Cortex of kidney (tissue), 1 donor: ENCODE data around the gene CPXM2.
"Not testable (repeated sequence)": the region's sequence is repeated elsewhere in the genome, so short reads cannot be mapped to it uniquely, and the experiment has no call there.

Experiments used
- DNase-seq: peaks from one replicate; lab custom pipeline; 2025; lab: John Stamatoyannopoulos, UW

The CPXM2 gene

DNA sequence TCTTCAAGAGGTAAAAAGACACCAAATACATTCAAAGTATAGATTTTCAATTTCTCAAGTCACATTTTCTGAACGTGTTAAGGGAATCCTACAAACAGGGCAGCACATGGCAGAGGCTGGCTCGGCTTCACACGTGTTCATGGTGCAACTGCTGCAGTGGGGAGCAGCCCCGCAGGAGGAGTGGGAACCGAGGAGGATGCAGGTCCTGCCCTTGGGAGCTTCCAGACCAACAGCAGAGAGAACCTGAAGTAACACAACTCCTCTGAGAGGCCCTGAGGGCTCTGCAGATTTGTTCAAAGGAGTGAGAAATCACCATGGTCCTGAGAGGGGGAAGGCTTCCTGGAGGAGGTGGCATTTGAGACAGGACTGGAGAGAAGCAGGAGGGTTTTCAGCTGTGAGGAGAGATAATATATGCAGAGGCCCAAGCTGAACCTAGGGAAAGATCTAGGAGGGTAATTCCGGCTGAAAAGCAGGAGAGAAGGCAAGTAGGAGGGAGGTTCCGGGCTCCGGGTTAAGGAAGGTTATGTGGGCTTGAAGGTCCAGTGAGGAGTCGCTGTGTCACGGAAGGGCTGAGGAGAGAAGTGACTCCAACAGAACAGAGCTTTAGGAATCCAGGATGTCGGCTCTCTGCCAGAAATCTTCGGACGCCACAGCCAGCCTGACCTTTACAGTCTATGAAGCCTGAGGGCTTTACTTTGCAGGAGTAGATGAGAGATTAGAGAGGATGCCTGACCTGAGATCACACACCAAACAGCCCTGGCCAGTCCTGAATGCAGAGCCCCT is 148.0 kb downstream of the CPXM2 start:
- DNase-seq, result no peak

DNA sequence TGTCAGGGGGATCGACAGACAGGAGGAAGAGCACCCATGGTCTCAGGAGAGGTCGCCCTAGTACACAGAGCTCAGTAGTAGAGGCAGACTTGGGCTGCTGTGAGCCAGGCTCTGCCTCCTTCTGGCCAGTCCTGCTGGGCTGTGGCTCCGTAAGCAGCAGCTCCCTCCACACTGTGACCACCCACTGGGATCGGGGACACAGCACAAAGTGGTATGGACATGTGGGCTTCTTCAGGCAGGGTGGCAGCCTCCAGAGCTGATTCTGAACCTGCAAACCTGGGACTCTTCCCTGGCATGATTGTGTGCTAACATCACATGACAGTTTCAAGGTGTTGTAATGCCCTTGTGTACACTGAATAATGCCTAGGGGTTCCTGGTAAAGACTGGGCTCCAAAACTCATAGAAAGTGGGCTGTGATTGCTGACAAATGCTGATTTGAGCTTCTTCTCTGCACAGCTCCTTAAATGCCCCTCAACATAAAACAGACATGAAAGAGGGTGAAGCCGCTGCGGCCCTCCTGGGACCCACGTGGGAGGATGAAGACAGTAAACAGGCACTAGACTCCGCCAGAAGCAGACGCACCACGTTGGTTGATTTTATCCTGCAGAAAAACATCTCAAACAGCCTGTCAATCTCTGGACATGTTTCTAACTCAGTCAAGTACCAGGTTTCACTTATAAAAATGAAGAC is 148.7 kb downstream of the CPXM2 start:
- DNase-seq, result no peak

DNA sequence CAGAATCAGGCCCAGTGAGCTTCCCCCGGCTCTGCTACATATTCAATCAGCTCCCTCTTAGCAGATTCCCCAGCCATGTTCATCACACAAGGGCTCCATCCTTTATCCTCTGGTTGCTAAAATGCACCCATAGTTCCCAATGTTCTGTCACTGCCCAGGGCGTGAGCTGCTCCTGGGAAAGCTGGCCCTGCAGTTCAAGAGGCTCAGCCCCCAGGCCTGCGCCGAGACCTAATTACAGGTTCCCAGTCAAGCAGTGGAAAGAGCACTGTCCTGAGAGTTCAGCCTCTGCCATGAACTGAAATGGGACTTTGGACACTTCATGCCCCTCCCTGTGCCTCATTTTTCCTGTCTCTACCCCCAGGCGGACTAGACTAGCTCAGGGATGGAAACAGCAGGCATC is 149.9 kb downstream of the CPXM2 start:
- DNase-seq, result no peak

DNA sequence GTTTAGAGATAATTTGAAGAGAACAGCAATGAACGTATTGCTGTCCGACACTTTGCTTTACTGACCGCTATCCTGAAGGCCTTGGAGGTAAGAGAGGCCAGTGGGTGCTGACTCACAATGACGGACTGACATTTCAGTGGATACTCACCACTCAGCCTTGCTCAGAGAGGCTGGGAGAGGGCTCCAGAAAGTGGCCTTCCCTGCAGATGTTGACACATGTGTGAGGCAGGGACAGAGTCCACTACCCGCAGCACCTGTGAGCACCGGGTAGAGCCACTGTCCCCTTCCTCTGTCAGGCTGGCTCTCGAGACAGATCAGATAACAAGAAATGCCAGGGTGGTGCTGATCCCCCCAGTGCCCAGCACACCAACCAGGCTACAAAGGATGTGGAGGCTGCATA is 150.5 kb downstream of the CPXM2 start:
- DNase-seq, result no peak

DNA sequence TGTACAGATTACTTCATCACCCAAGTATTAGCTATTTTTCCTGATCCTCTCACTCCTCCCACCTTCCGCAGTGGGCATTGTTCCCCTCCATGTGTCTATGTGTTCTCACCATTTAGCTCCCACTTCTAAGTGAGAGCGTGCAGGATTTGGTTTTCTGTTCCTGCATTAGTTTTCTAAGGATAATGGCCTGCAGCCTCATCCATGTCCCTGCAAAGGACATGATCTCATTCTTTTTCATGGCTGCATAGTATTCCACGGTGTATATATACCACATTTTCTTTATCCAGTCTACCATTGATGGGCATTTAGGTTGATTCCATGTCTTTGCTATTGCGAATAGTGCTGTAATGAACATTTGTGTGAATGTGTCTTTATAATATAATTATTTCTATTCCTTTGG is 154.7 kb downstream of the CPXM2 start:
- DNase-seq, result not testable (repeated sequence)

DNA sequence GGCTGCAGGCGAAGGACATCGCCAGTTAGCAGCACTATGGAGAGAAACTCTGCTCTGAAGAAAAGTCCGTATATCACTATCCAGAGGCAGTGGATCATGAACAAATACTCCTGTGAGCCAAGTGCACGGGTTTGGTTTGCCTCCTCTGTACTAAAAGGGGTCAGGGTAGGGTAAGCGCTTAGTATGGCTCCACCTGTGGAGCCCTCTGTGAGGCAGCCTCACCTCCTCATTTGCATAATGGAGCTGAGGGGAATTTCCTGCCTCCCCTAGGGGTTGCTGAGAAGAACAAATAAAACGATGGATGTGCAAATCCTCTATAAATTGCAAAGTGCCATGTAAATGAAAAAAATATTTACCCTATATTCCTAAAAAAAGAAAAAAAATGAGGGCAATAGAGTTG is 162.1 kb downstream of the CPXM2 start:
- DNase-seq, result no peak

DNA sequence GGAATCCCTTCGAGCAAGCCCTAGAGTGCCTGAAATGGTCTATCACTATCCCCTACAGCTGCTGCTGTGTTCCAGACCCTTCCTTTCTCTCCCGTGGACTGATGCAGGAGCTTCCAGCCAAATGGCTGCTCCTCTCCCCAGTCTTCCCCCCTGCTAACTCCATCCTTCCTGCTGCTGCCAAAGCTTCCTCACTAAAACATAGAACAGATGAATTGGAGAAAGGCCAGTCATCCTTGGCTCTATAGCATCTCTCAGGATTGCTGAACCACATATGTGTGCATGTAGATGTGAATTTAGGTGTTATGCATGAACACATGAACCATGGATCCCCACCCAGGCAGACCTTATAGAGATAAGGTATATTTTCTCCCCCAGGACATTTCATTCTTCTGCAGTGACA is 164.8 kb downstream of the CPXM2 start:
- no peak for DNase-seq

DNA sequence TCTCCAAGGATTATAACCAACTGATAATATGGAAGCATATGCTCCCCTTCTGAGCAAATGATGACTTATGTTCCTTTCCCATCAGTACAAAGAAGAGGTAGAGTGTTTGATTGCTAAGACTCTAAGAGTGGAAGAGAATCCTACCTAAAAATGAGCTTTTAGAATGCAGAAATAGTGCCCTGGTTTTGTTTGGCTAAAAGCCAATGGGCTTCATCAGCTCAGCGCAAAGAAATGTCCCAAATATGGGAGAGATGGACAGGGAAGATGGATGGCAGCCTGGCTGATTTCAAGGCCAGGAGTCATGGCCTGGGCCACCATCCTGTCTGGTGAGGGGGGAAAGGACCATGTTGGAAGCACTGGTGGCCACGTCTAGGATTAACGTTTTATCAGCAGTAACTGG is 165.2 kb downstream of the CPXM2 start:
- DNase-seq, result no peak

DNA sequence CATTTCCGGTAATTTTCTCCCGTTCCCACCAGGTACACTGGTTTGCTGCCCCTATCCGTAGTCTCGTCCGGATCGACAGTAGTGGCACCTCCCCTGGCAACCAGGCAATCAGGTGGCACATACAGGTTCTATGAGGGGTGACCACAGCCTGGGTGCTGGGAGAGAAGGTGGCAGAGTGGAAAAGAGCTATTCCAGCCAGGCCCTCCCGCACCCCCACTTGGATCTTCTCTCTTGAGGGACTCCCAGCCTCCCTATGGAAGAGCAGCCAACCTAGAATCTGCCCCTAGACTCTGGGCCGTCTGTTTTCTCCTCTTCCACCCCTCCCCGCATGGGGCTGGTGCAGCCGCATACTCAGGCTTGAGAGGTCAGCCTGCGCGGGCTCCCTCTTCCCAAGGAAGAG is 166.9 kb downstream of the CPXM2 start:
- no peak for DNase-seq

DNA sequence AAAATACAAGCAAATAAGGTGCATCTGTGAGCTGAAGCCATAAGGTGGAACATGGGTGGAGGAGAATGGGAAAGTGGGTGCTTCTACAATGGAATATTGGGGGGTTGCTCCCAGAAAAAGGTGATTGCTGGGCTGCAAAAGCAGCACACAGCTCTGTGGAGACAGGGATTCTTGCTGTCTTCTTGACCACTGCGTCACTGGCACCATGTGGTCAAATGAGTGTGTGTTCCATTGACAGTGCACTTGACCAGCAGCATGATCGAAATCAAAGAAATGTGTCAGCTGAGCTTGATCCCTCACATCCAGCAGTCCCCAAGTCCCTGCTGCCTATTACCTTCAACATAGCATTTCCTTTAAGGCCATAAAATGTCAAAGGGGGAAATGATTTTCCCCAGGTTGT is 169.3 kb downstream of the CPXM2 start:
- DNase-seq, result no peak

DNA sequence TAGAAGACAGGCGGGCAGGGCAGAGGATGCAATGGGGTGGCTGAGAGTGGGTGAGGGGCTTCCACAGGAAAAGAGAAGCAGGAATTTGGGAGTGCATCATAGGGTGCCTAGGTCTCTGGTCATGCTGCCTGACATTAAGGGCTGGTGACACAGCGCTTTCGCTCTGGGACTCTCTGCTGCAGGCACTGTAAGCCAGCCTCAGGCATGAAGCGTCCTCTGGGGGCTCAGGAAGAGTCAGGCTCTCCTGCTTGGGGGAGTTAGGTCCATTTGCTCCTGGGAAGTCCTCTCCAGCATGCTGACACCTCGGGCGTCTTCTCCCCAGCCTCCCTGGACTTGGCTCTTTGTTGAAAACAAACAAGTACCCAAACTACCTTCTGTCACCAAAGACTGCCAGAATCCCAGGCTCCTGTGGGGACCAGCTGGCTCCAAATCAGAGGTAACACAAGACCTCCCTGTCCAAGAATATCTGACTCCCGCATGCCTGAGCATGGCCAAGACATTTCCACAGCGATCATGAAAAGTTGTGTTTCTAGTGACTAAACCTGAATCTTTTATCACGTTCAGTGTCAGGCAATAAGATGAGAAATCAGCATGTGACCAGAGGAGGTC is 170.1 kb downstream of the CPXM2 start:
- no peak for DNase-seq

DNA sequence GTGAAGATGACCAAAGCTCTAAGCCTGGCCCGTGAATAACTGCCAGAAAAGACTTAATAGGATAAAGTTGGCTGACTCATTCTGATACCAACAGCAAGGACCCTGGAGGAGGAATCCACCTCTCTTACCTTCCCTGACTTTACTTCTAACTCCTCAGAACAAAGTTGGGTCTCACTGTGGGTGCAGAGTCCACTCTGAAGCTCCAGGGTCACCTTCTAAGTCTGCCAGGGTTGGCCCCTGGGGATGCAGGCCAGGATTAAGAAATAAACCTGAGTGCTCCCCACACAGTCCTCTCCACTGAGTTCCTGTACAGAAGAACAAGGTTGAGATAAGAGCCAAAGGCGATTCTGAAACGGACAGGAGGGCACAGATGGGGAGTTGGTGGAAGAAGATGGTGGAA is 171.1 kb downstream of the CPXM2 start:
- DNase-seq, result no peak

DNA sequence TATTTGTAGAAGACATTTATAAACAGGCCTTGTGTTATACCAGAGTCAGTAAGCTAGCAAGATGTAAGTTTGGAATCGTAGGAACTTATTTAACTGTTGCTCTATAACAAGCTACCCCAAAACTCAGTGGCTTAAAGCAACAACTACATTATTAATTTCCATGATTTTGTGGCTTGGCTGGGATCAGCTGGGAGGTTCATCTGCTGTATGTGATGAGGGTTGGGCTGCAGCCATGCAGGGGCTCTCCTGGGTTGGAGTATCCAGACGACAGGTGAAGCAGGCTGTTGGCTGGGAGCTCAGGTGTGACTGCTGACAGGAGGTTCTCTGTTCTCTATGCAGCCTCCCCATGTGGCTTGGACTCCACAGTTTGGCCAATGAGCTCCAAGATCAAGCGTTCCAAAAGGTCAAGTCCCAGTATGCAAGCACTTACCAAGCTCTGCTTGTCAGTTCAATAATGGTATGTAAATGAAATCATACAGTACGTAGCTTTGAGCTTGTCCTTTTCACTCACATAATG is 173.0 kb downstream of the CPXM2 start:
- no peak for DNase-seq

DNA sequence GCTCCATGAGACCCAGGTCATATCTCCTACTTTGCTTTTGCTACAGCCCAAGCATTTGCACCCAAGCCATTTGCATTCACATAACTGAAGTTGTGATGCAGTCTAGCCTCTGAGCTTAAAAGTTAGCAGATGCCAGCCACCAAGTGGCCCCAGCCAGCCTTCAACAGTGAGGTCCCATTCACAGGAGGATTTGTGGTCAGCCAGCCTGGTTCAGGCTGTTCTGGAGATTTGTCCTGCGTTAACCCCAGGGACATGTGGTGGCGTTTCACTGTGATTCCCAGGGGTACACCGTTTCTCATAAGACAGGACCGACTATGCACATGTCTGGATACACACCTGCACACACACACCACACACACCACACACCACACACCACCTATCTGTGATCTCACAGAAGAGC is 174.3 kb downstream of the CPXM2 start:
- no peak for DNase-seq

DNA sequence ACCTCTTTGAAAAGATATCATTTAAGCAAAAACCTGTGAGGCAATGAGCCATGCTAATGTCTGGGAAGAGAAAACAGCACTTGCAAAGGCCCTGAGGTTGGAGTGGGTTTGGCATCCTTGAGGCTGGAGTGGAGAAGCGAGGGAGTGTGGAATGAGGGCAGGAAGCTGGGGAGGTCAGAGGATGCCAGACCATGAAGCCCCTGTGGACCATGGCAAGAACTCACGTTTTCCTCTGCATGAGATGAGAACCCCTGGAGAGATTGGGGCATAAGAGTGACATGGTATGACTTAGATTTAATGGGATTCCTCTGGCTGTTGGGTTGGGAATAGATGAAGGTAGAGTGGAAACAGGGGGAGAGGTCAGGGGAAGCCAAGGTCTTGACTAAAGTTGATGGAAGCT is 176.1 kb downstream of the CPXM2 start:
- DNase-seq, result no peak

DNA sequence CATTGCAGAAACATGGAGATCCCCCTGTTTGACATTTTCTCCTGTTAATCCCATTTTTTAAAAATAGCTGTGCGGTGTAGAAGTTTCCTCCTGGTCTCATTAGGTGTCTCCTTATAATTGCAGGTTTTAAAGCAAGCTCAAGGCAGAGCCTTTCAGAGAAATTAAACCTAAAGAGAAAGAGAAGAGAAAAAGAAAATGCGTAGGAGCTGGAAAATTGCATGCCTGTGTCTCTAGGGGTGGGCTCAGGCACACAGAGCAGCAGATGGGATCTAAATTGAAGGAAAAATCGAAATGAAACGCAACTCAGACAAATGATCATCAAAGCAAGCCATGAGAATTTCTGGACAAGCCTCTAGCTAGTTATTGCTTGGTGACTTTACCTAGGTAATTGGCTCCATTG is 185.4 kb downstream of the CPXM2 start:
- DNase-seq, result no peak

DNA sequence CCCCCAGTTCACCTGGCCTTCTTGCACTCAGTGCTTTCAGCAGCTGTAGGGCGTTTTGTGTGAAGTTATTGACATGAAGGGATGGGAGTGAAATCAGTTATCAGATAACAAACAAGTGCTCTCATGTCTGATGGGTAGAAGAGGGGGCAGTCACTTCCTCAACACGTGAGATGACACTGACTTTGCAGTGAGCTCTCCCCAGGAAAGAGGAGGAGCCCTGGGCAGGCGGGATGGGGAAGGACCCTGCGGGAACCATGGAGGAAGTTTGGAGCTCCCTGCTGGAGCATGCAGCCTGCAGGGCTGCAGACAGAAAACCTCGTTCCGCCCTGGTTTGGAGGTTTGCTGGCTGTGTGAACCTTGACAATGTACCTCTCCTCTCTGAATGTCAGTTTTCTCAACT is 186.8 kb downstream of the CPXM2 start:
- DNase-seq, result no peak

DNA sequence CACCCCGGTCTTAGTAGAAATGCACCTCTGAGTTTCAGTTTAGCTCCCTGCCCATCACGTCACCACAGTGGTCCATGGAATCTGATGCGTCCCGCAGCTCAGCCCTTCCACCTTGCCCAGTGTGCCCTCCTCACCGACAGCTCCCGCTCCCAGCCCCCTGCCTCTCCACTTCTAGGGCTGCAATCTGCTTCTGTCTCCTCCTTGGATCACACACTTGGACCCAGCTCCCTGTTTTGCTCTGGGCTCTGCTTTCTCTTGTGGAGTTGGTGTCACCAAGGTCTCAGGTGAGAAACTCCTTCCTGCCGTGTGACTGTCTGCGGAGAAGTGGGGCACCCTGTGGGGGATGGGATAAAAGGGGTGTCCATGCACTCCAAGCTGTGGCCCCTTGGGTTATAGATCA is 187.5 kb downstream of the CPXM2 start:
- DNase-seq, result no peak

DNA sequence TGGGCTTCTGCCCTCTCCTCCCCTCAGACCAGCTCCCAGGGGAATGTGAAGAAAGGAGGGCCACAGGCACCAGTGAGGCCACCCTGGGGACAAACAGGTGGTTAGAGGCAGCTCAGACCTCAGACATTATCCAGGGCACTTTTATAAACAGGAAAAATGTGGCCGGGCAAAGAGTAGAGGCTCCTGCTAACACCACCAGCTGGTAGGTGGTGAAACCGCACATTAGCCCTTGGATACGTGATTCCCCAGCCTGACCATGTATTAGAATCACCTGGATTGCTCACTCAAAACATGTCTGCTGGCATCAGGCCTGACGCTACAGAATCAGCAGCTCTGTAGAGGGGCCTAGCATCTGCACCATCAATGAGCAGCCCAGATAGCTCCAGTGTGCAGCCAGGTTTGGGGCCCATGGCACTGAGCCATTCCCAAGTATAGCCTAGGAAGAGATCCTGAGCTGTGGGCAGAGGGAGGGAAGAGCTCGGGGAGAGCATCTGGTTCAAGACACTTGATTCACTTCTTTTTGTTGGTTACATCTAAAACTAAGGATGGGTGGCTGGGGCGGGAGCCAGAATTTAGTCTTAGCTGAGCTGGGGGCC is 188.3 kb downstream of the CPXM2 start:
- no peak for DNase-seq
